PC-3 (cell line): Measurements from ENCODE around the gene STAU1.

Source experiments
- EZH2 ChIP-seq: fragments of 300-600 bp; sonication (generic); IDR thresholded peaks from one replicate; pipeline ENCODE4 v1.6.1; 2017; ENCODE audit warnings: antibody characterized with exemption, mild to moderate bottlenecking, low read length; ENCODE audit not compliant: unreplicated experiment
- EZH2phosphoT487 ChIP-seq: fragments of 300-600 bp; sonication (generic); IDR thresholded peaks from 2 replicates; pipeline ENCODE4 v1.6.1; 2018; ENCODE audit warnings: mild to moderate bottlenecking, antibody characterized with exemption, low read length, borderline replicate concordance
- TF ChIP-seq, protein P1 (sequence below): fragments of 300-600 bp; sonication (generic); conservative IDR thresholded peaks from 2 replicates; pipeline ENCODE4 v1.5.1; 2017; ENCODE audit warnings: antibody characterized with exemption, low read depth, mild to moderate bottlenecking, low read length

DNA sequence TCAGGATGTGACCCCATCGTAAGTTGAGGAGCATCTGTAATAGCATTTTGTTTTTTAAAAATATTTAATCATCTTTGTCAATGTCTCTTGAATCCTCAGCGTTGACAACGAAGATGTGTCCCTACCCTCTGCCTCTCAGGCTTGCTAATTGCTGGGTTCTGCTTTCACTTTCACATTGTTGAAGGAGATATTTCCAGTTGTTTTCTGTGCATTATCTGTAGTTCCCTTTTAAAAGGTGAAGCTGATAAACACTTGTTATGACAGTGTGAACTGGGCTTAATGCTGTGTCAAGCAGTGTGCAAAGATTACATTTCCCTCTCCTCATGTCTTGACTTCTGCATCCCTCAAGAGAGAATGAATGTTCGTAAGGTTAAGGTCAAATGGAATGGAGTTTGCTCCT lies 87.2 kb downstream of the STAU1 start:
- TF ChIP-seq, protein P1, sequence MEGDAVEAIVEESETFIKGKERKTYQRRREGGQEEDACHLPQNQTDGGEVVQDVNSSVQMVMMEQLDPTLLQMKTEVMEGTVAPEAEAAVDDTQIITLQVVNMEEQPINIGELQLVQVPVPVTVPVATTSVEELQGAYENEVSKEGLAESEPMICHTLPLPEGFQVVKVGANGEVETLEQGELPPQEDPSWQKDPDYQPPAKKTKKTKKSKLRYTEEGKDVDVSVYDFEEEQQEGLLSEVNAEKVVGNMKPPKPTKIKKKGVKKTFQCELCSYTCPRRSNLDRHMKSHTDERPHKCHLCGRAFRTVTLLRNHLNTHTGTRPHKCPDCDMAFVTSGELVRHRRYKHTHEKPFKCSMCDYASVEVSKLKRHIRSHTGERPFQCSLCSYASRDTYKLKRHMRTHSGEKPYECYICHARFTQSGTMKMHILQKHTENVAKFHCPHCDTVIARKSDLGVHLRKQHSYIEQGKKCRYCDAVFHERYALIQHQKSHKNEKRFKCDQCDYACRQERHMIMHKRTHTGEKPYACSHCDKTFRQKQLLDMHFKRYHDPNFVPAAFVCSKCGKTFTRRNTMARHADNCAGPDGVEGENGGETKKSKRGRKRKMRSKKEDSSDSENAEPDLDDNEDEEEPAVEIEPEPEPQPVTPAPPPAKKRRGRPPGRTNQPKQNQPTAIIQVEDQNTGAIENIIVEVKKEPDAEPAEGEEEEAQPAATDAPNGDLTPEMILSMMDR: no peak
- no peak for TF ChIP-seq EZH2phosphoT487
- TF ChIP-seq EZH2: no peak
